Stimulated activated CD8-positive, alpha-beta memory T cell treated with anti-CD3 and anti-CD28 coated beads, Interleukin-4, amount 100 ng/mL, for 24 hours (primary cell): ENCODE results near the gene PRR15.

Experiments used
- DNase-seq: peaks from one replicate; pipeline ENCODE4 v3.0.0-alpha.2; 2020; ENCODE audit warnings: low read depth

Gene PRR15

DNA sequence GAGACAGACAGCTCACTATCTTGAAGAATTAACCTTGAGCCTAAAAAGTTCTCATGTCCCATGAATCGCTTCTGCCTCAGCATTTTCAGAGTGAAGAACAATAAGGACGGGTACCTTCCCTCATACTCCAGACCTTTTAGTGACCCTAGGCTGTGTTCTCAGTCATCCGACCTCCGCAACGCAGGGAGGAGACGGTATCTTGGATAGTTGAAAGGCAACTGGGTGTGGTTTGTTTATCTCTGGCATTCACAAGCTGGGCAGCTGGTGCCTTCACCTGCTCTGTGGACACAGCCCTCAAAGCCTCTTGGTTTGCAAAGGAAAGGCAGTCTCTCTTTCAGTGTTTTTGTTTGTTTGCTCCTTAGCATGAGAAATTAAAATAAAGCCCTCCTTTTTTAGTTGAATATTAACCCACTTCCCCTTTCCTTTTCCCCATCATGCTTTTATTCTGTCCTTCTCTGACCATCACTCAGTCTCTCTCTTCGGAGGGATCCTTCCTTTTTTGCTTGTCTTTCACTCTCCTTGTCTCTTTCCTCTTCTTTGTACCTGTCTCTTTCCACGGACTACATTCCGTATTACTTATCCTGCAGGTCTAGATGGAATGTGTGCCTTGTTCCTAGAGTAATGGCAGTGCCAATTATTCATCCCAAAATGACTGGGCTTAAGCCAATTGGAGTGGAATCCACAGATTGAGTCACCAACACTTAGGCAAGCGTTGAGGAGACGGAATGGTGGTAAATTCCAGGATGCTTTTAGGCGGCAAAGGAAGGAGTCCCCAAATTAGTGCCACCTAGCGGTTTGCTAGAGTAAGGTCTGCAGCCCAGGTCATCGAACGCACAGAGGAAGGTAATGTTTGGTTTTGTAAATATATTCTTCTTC lies 45.8 kb downstream of the PRR15 start:
- DNase-seq, result no peak

DNA sequence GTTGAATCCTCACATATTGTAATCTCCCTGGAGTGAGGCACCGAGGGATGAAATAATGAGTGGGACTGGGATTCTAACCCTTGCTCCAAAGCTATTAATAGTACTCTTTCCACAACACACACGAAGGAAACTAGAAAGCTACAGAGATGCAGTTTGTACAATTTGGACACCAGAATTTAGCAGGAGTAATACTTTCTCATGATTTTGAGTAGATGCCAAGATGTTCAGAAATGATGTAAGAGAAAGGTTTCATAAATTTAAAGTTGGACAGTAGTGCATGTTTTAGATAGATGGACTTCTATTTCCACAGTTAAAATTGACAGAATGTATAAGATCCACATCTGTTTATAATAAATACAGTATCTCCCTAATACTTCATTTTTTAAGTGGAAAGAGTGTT lies 46.5 kb downstream of the PRR15 start:
- DNase-seq, result no peak

DNA sequence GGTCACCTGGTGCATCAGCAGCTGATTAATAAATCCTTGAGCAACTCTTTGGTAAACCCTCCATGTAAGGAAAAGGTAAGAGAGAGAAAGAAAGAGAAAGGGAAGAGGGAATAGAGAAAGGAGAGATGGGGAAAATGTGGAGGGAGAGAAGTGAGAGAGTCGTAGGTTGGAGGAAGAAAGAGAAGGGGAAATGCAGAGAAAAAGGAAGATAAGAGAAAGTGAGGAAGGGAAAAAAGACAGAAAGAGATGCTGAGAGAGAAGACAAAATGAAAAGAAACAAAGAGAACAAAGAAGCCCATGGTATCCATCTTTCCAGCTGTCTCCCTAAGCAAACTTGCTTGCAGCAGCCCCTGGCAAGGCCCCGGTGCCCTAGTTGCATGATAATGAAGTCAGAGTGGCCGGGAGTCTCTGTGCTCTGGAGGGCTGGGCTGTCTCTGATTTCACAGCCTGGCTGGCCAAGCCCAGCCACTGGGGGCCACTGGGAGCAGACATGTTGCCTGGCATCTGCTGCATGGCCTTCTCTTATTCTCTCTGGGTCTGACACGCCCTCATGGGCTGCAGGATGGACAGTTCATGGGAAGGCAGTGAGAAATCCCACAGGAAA lies 48.4 kb downstream of the PRR15 start:
- no peak for DNase-seq

DNA sequence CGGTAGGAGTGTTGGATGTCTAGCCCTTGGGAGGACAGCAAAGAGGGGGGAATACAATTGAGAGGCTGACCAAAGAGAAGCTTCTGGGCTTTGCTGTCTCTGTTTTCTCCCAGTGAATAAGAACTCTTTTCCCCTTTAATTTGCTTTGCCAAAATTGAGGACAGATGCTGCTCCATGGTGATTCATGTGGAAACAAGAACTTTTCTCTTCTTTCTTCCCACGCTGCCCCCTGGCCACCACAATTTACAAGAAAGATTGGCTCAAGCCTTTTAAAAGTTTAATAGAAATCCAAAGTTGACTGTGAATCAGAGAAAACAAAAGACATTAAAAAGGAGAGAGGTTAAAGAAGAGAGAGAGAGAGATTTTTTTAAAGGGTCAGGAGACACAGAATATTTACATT lies 49.0 kb downstream of the PRR15 start:
- no peak for DNase-seq

DNA sequence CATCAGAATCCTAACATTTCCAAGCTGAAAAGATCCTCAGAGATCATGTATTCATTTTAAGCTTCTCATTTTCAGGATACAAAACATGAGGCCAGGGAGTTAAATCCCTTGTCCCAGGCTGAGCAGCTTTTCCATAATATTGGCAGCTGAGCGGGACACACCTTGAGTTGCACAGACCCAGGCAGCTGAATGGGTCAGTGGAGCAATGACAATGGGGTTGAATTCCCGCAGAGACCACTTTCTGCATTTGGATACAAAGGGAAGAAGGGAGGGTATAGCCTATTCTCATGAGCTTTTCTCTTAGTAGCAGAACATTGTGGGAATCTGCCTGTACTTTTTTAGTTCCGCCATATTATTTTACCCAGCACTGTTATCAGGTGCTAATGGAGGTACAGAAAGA lies 49.5 kb downstream of the PRR15 start:
- DNase-seq, result no peak

DNA sequence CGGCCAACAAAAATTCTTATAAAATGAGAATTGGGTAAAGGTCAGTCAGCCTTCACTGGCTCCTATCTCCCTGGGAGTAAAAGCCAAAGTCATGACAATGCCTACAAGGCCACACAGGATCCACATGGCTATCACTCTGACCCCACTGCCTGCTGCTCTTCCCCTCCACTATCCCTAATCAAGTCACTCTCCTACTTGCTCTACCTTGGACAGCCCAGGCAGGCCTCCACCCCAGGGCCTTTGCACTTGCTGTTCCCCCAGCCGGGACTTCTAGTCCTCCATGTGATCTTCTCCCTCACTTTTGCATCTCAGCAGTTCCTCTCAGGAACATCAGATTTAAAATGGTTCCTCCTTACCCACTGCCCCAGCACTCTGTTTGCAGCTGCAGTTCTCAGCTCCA lies 50.6 kb downstream of the PRR15 start:
- no peak for DNase-seq
